ENCODE measurements around the gene MYO18A. TPM values are rescaled to one million over a fixed set of nuclear protein-coding genes. Genes with fewer than 3 reads are reported as not detected.
"Not testable (repeated sequence)": the region's sequence is repeated elsewhere in the genome, so short reads cannot be mapped to it uniquely, and the experiment has no call there.

MYO18A gene
- total RNA-seq, 1 experiment from 2014 or later: 13.5 TPM

- no peaks in the 10 kb centered on the region for H3K27me3 ChIP-seq (ENCODE audit: control insufficient read depth, insufficient read depth, low read length)
- no peak for DNase-seq
- no peaks in the 10 kb centered on the region for H3K36me3 ChIP-seq (replicated peaks; ENCODE audit: control insufficient read depth, insufficient read depth, low read length)
- no peak overlapping the region for H3K4me3 ChIP-seq (ENCODE audit: insufficient read depth, low read depth, low read length)
Measured at GRCh38 chr17:29154516-29155226, 25.5 kb downstream of the MYO18A start.

- no peaks in the 10 kb centered on the region for H3K36me3 ChIP-seq (replicated peaks; ENCODE audit: control insufficient read depth, insufficient read depth, low read length)
- no peak overlapping the region for H3K4me3 ChIP-seq (ENCODE audit: insufficient read depth, low read depth, low read length)
- DNase-seq: no peak
- H3K27me3 ChIP-seq (ENCODE audit: control insufficient read depth, insufficient read depth, low read length): no peaks in the 10 kb centered on the region
Measured at GRCh38 chr17:29151567-29151966, 28.6 kb downstream of the MYO18A start.

GRCh38 chr17:29150161-29150560, 30.0 kb downstream of the MYO18A start:
- H3K4me3 ChIP-seq (ENCODE audit: insufficient read depth, low read depth, low read length): no peak overlapping the region
- no peaks in the 10 kb centered on the region for H3K36me3 ChIP-seq (replicated peaks; ENCODE audit: control insufficient read depth, insufficient read depth, low read length)
- H3K27me3 ChIP-seq (ENCODE audit: control insufficient read depth, insufficient read depth, low read length): no peaks in the 10 kb centered on the region
- no peak for DNase-seq

- Histone ChIP-seq H3K27me3 (ENCODE audit: control insufficient read depth, insufficient read depth, low read length) (no peaks in the 10 kb centered on the region), H3K4me3 (ENCODE audit: insufficient read depth, low read depth, low read length) (peak overlapping the region; percentile 16; the same call in 1 of the 2 replicates), H3K36me3 (replicated peaks; ENCODE audit: control insufficient read depth, insufficient read depth, low read length) (no peaks in the 10 kb centered on the region)
- peak; percentile 63 for DNase-seq
Measured at GRCh38 chr17:29149431-29150064, 30.6 kb downstream of the MYO18A start.

- H3K36me3 ChIP-seq (replicated peaks; ENCODE audit: control insufficient read depth, insufficient read depth, low read length): no peaks in the 10 kb centered on the region
- peak overlapping the region; percentile 16; the same call in 1 of the 2 replicates for H3K4me3 ChIP-seq (ENCODE audit: insufficient read depth, low read depth, low read length)
- DNase-seq: peak; percentile 99
- no peaks in the 10 kb centered on the region for H3K27me3 ChIP-seq (ENCODE audit: control insufficient read depth, insufficient read depth, low read length)
Measured at GRCh38 chr17:29148790-29149430, 31.3 kb downstream of the MYO18A start.

DNA sequence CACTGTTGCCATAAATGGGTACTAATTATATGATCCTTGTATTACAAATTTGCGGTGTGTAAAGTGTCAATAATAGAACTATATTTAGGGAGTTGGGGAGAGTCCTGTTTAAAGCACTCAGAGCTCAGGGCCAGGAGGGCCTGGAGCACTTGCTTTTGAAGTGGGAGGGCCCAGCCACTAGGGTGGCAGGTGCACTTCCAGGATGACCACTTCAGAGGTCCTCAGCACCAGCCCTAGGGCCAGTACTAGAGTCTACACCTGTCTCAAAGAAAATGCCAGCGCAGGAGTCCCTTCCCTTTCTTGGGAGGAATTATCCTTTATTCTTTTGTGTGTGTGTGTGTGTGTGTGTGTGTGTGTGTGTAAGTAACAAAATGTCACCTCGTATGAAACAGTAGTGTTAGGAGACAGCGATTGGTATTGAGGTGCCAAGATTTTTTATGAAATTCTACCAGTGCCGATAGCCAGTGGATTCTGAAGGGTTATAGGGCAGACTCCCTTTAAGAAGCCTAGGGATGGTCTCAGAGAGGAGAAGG, 31.9 kb downstream of the MYO18A start:
- Histone ChIP-seq H3K36me3 (replicated peaks; ENCODE audit: control insufficient read depth, insufficient read depth, low read length) (no peaks in the 10 kb centered on the region), H3K4me3 (ENCODE audit: insufficient read depth, low read depth, low read length) (no peak overlapping the region), H3K27me3 (ENCODE audit: control insufficient read depth, insufficient read depth, low read length) (no peaks in the 10 kb centered on the region)
- DNase-seq: no peak

DNA sequence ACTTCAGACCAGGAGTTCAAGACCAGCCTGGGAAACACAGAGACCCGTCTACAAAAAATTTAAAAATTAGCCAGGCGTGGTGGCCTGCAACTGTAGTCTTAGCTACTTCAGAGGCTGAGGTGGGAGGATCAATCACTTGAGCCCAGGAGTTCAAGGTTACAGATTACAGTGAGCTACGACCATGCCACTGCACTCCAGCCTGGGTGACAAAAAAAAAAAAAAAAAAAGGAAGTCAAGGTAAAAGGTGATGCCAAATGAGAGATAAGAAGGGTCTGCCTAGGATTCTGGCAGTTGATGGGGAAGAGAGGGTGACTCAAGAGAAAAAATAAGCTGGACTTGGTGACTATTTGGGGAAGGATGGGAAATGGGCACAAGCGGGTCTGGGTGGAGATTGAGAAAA, 32.5 kb downstream of the MYO18A start:
- H3K27me3 ChIP-seq (ENCODE audit: control insufficient read depth, insufficient read depth, low read length): no peaks in the 10 kb centered on the region
- no peak overlapping the region for H3K4me3 ChIP-seq (ENCODE audit: insufficient read depth, low read depth, low read length)
- no peaks in the 10 kb centered on the region for H3K36me3 ChIP-seq (replicated peaks; ENCODE audit: control insufficient read depth, insufficient read depth, low read length)
- DNase-seq: no peak

- H3K36me3 ChIP-seq (replicated peaks; ENCODE audit: control insufficient read depth, insufficient read depth, low read length); H3K27me3 ChIP-seq (ENCODE audit: control insufficient read depth, insufficient read depth, low read length); DNase-seq; H3K4me3 ChIP-seq (ENCODE audit: insufficient read depth, low read depth, low read length): not testable (repeated sequence)
Measured at GRCh38 chr17:29147228-29147627, 33.0 kb downstream of the MYO18A start.

- Histone ChIP-seq H3K27me3 (ENCODE audit: control insufficient read depth, insufficient read depth, low read length) (no peaks in the 10 kb centered on the region), H3K36me3 (replicated peaks; ENCODE audit: control insufficient read depth, insufficient read depth, low read length) (no peaks in the 10 kb centered on the region), H3K4me3 (ENCODE audit: insufficient read depth, low read depth, low read length) (no peak overlapping the region)
- DNase-seq: no peak
Measured at GRCh38 chr17:29146369-29146972, 33.7 kb downstream of the MYO18A start.

GRCh38 chr17:29145289-29146073, 34.7 kb downstream of the MYO18A start:
- Histone ChIP-seq H3K4me3 (ENCODE audit: insufficient read depth, low read depth, low read length) (no peak overlapping the region), H3K27me3 (ENCODE audit: control insufficient read depth, insufficient read depth, low read length) (no peaks in the 10 kb centered on the region), H3K36me3 (replicated peaks; ENCODE audit: control insufficient read depth, insufficient read depth, low read length) (no peaks in the 10 kb centered on the region)
- peak; percentile 81 for DNase-seq

GRCh38 chr17:29143894-29144293, 36.3 kb downstream of the MYO18A start:
- peak; percentile 67 for DNase-seq
- no peaks in the 10 kb centered on the region for H3K27me3 ChIP-seq (ENCODE audit: control insufficient read depth, insufficient read depth, low read length)
- H3K36me3 ChIP-seq (replicated peaks; ENCODE audit: control insufficient read depth, insufficient read depth, low read length): no peaks in the 10 kb centered on the region
- H3K4me3 ChIP-seq (ENCODE audit: insufficient read depth, low read depth, low read length): no peak overlapping the region

GRCh38 chr17:29141514-29141876, 38.7 kb downstream of the MYO18A start:
- Histone ChIP-seq H3K36me3 (replicated peaks; ENCODE audit: control insufficient read depth, insufficient read depth, low read length) (no peaks in the 10 kb centered on the region), H3K27me3 (ENCODE audit: control insufficient read depth, insufficient read depth, low read length) (no peaks in the 10 kb centered on the region), H3K4me3 (ENCODE audit: insufficient read depth, low read depth, low read length) (no peak overlapping the region)
- DNase-seq: no peak

- Histone ChIP-seq H3K36me3 (replicated peaks; ENCODE audit: control insufficient read depth, insufficient read depth, low read length) (no peaks in the 10 kb centered on the region), H3K27me3 (ENCODE audit: control insufficient read depth, insufficient read depth, low read length) (no peaks in the 10 kb centered on the region), H3K4me3 (ENCODE audit: insufficient read depth, low read depth, low read length) (no peak overlapping the region)
- peak; percentile 48 for DNase-seq
Measured at GRCh38 chr17:29140631-29141513, 39.3 kb downstream of the MYO18A start.
